HG02885 (cell line): ENCODE results near the gene EFCAB13.

ENCODE experiments used
- ATAC-seq: cut with Tn5 transposase; IDR thresholded peaks from one replicate; pipeline ENCODE4 v1.9.1; 2021; ENCODE audit warnings: mild to moderate bottlenecking; ENCODE audit not compliant: unreplicated experiment, poor library complexity

EFCAB13 gene

DNA sequence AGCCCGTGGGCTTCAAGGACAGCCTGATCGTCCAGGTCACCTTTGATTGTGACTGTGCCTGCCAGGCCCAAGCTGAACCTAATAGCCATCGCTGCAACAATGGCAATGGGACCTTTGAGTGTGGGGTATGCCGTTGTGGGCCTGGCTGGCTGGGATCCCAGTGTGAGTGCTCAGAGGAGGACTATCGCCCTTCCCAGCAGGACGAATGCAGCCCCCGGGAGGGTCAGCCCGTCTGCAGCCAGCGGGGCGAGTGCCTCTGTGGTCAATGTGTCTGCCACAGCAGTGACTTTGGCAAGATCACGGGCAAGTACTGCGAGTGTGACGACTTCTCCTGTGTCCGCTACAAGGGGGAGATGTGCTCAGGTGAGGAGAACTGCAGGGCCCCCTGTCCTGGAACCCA lies 31.5 kb upstream of the EFCAB13 start:
- ATAC-seq, result no peak

DNA sequence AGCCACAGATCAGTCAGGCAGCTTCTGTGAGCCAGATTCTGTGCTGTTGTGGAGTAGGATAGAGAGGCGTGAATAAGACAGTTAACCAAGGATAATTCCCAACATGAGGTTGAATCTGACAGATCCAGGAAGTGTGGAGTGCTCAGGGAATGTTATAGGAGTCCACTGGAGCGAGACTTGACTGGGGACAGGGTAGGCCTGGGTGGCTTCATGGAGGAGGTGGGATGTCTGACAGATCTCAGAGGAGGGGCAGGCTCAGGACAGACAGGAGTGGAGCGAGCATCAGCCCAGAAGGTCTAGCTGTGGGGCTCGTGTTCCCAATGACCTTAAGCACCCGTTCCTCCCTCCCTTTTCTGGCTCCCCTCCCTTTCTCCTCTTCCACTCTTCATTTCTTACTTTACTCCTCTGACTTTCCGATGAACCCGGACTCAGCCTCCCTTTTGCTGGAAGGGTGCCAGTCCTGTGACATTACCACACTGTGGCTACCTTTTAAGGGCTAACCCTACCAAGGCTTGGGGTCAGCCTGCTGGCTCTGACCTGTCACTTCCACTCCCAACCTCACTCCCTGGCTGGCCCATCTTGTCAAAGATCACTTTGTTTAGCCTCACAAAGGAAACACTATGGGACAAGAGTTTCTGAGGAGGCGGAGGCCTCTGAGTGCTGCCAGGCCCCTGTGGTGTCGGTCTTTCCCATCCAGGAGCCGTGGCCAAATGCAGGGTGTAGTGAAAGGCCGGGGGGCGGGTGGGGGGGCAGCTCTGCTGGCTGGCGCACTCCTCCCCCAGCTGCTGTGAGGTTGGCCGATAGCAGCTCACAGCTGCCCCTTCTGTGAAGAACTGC lies 28.5 kb upstream of the EFCAB13 start:
- no peak for ATAC-seq

DNA sequence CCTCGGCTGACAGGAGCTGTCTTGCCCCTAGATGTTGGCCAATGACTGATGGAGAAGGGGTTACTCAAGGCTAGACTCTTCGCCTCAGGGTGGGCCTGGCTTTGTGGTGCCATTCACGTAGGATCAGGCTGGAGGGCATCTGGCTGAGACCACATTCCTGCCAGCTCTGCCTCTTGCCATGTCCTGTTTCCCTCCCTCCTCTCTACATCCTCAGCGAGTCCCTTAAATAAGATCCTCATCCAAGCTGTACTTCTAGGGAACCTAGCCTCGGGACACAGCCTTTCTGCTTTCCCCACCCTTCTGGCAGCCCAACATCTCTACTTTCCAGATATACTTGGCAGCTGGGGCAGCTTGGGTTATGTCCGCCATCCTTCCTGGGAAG lies 27.9 kb upstream of the EFCAB13 start:
- ATAC-seq, result no peak

DNA sequence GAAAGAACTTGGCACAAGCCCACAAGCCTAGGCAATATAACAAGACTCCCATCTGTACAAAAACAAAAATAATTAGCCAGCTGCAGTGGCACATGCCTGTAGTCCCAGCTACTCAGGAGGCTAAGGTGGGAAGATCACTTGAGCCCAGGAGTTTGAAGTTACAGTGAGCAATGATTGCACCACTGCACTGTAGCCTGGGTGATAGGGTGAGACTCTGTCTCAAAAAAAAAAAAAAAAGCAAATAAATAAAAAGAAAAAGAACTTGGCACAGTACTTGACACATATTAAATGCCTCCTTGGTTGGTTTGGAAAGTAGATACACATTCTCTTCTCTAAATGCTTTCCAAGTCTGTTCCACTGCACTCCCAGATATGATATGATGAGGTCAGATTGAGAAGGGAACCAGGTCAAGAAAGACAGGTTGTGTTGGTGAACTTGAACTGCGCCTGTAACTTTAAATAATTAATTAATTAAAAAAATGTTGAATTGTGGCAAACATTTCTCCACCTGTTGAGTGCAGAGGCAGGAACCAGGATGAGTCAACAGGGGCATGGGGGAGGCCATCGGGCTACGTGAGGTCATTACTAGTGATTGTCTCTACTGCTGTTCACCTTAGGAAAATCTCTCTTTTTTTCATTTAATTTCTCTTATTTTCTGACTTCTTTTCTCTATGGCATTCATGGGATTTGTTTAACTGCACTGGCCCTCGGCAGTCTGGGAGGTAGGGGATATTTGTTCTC lies 25.9 kb upstream of the EFCAB13 start:
- no peak for ATAC-seq

DNA sequence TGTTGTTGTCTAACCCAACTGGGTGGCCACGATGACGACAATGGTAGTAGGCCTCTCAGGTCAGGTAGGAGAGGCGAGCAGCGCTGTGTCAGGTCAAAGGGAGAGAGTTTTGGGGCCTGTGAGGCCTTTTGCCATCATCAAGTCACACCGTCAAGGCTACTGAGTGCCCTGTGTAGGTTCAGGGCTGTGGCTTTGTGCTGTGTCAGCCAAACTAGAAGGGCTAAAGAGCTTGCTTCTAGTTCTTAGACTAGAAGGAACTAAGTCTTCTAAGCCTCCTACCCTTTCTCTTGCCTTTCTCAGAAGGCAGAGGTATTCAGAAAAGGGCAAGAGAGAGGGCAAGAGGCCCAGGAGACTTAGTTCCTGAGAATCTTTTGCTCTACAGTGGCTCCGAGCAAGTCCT lies 25.0 kb upstream of the EFCAB13 start:
- no peak for ATAC-seq

DNA sequence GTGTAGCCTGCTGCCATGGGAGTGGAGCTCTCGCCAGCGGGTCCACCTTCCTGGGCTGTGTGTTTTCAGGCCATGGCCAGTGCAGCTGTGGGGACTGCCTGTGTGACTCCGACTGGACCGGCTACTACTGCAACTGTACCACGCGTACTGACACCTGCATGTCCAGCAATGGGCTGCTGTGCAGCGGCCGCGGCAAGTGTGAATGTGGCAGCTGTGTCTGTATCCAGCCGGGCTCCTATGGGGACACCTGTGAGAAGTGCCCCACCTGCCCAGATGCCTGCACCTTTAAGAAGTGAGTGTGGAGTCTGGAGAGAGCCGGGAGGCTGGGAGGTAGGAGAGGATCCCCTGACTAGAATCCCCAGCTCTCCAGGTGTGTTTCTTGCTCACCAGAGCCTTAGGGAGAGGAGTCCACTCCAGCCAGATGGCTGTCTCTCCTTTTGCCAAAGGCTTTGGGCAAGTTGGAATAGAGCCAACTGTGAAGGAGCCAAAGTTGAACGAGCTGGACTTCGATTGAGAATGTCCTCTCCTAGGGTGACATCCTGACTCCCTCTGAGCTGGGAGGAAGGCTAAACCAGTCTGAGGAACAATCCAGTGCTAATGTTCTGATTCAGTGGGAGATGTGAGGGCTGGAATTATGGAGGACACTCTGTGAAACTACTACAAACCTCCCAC lies 24.4 kb upstream of the EFCAB13 start:
- ATAC-seq, result no peak

DNA sequence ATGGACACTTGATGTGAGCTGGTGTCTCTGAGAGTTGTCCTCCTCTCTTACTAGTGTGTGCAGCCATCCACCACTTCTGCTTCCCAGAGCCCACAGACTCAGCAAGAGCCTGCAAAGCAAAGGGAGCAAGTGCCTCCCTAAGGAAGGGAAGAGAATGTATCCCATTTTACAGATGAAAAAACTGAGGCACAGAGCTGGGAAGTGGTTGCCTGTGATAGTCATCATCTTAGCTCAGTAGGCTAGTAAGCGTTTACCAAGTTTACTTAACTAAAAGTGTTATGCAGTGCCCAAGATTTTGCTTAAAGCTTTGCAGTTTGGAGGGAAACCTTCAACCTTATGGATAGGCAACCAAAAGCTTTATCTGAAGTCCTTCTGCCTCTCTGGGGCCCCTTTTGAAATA lies 23.0 kb upstream of the EFCAB13 start:
- ATAC-seq, result no peak

DNA sequence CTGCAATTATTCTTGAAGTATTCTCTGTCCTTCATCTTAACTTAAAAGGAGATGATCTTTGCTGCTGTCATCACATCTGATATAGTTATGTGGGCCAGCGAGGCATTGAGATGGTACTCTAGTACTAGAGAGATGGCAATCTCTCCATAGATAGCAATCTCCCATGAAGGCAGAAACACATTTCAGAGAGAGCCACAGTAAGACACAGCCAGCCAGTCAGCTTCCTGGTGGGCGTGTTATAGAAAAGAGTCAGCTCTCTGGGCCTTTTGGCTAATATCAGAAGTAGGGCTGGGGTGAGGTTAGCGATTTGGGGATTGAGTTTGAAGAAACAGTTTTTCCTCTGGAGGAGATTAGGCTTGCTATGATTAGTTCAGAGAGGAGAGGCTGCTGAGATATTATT lies 22.6 kb upstream of the EFCAB13 start:
- ATAC-seq, result no peak

DNA sequence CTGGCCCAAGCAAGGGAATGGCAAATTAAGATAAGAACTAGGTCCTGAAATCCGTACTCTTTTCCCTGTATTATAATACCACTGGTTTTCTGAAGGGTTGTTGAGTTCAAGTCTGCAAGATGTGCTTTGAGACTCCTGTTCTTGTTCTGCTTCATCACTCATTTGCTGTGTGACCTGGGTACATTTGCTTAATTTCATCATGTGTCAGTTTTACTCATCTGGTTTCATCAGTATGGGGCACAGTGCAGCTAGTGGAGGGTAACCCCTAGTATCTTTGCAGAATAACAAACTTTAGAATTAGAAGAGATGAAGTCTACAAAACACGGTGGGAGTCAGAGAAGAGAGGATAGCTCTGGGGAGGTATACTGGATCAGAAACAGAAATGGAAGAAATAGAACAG lies 21.9 kb upstream of the EFCAB13 start:
- no peak for ATAC-seq

DNA sequence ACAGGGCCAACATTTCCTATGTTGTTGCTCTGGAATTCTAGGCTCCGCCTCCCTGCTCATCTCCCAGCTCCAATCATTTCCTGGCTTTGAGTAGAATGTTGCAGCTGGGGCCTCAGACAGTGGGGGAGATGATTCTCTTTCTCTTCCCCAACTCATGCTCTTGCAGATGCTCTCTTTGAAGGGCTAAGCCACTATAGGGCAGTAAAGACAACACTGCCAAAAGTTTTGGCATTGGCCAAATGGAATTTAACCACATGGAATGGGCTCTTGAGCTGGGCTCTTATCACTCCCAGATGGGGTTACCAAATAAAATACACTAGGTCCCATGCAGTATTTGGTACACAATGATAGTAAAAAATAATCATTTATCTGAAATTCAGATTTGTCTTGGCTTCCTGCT lies 19.6 kb upstream of the EFCAB13 start:
- no peak for ATAC-seq

DNA sequence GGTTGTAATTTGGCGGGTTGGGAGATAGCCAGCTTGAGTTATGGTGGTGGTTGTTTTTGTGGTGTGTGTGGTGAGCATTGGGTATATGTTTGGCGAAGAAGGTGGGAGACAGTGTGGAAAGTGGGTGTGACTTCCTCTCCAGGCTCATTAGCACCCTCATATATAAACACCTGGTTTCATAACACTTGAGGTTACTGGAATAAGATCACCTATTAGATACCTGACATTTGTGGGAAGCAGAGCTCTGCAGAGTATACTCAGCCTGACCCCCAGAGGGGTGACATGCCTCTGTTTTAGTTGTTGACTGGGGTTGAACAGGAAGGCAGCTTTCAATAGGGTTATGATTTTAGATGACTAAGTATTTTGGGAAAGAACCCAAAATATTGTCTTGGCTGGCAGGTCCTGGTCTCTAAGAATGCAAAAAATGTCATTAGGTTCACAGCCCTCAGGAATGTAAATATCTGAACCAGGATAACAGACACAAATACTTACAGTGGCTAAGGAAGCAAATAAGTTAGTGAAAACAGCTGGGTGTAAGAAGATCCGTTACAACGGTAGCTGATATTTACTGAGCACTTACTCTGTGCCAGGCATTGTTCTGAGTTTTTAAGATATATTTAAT lies 18.3 kb upstream of the EFCAB13 start:
- no peak for ATAC-seq

DNA sequence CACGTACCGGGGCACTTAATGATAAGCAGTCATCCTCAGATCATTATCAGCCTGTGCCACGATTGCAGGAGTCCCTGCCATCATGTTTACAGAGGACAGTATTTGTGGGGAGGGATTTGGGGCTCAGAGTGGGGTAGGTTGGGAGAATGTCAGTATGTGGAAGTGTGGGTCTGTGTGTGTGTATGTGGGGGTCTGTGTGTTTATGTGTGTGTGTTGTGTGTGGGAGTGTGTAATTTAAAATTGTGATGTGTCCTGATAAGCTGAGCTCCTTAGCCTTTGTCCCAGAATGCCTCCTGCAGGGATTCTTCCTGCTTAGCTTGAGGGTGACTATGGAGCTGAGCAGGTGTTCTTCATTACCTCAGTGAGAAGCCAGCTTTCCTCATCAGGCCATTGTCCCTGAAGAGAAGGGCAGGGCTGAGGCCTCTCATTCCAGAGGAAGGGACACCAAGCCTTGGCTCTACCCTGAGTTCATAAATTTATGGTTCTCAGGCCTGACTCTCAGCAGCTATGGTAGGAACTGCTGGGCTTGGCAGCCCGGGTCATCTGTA lies 13.5 kb upstream of the EFCAB13 start:
- no peak for ATAC-seq

DNA sequence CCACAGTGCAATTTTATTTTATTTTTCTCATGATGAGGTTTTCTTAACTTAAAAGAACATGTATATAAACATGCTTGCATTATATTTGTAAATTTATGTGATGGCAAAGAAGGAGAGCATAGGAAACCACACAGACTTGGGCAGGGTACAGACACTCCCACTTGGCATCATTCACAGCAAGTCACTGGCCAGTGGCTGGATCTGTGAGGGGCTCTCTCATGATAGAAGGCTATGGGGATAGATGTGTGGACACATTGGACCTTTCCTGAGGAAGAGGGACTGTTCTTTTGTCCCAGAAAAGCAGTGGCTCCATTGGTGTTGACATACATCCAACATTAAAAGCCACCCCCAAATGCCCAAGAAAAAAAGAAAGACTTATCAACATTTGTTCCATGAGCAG lies 12.3 kb upstream of the EFCAB13 start:
- ATAC-seq, result no peak

DNA sequence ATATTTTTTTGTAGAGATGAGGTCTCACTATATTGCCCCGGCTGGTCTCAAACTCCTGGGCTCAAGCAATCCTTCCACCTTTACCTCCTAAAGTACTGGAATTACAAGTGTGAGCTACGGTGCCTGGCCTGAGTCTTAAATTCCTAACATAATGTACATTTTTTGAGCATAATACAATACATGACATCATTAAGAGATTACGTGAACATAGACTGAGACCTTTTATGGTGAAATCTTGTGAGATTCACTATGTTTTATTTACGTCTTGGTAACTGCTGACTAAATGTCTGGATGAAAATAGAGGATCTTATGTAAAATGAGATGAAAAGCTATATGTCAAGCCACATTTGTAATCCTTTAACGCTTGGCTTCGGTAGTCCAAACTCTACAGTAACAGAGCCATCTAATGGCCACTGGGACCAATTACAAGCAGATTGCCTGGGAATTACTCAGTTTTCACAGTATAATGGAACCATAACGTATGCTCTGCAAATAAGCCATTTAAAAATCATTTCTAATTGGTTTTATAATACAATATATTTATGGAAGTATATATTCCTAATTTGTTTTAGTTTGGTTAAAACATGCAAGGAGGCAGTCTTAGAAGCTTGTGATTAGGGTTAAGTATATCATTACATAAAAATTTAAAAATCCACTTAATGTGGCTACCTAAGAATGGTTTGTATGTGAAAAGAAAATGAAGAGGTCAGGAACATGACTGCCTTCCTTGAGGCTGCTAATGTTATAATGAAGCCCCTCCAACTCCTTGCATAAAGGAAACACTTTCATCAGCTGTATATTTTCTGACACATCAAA lies 8.1 kb upstream of the EFCAB13 start:
- no peak for ATAC-seq

DNA sequence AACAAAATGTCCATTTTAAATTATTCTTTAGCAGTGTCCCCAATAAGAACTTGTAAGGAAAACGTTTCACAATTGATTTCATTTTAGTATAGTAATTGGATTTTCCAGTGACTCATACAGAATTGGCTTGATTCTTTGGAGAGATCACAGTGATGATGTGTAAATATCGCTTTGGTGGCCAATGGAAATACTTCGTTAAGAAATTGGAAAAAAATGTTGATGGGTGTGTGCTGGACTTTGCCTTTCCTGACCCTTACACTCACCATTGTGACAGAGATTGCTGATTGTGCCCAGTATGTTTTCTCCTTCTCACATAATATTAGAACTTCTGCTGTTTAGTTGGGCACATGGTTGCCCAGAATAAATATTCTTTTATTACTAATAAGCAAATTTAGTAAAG lies 7.4 kb upstream of the EFCAB13 start:
- no peak for ATAC-seq

DNA sequence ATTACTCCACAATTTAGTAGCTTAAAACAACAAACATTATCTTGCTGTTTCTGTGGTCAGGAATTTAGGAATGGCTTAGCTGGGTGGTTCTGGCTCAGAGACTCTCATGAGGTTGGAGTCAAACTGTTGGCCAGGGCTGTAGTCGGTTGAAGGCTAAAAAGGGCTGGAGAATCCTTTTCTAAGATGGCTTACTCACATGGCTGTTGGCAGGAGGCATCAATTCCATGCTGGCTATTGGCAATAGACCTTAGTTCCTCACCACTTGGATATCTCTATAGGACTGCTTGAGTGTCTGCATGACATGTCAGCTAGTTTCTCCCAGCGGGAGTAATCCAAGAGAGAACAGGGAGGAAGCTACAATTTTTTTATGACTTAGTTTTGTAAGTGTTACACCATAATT lies 6.6 kb upstream of the EFCAB13 start:
- ATAC-seq, result no peak

DNA sequence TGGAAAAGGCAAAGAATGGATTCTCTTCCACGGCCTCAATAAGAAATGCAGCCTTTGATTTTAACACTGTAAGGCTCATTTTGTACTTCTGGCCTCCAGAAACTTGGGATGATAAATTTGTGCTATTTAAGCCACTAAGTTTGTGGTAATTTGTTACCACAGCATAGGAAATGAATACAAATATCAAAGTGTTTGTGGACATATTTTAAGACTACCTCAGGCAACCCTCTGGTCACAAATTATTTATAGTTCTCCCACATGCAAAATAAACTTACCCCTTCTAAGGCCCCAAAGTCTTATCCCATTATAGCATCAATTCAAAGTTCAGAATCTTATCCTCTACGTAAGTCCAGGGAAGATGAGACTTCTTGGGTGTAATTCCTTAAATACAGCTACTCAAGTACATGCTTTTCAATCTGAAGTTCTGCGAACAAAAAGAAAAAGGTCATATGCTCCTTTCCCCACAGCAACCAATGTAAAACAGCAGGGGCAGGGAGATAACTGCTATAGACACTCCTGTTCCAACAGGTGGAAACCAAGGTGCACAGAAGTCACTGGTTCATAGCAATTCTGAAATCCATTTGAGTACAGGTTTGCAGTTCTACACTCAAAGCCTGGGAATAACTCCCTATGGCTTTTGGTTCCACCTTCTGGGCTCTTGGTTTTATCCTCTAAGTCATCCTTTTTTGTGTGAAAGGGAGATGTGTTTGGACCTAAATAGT lies 5.4 kb upstream of the EFCAB13 start:
- ATAC-seq, result no peak

DNA sequence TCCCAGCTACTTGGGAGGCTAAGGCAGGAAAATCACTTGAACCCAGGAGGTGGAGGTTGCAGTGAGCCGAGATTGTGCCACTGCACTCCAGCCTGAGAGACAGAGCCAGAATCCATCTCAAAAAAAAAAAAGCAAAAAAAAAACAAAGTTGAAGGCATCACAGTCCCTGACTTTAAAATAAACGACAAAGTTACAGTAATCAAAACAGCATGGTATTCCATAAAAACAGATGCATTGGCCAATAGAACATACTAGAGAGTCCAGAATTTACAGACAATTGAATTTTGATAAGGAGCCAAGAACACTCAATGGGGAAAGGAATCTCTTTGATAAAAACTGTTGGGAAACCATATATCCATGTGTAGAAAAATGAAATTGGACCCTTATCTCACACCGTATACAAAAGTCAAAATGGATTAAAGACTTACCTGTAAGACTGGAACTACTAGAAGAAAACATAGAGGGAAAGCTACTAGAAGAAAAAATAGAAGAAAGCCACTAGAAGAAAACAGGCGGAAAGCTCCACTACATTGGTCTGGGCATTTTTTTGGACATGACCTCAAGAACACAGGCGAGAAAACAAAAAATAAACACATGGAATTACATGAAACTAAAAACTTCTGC lies 2.8 kb upstream of the EFCAB13 start:
- ATAC-seq, result no peak
